Kidney tubule cell (primary cell): ENCODE measurements around the gene HYAL1.

Experiments used
- DNase-seq: peaks from one replicate; pipeline ENCODE4 v3.0.0-alpha.2; 2018; ENCODE audit warnings: low spot score

HYAL1 gene

DNA sequence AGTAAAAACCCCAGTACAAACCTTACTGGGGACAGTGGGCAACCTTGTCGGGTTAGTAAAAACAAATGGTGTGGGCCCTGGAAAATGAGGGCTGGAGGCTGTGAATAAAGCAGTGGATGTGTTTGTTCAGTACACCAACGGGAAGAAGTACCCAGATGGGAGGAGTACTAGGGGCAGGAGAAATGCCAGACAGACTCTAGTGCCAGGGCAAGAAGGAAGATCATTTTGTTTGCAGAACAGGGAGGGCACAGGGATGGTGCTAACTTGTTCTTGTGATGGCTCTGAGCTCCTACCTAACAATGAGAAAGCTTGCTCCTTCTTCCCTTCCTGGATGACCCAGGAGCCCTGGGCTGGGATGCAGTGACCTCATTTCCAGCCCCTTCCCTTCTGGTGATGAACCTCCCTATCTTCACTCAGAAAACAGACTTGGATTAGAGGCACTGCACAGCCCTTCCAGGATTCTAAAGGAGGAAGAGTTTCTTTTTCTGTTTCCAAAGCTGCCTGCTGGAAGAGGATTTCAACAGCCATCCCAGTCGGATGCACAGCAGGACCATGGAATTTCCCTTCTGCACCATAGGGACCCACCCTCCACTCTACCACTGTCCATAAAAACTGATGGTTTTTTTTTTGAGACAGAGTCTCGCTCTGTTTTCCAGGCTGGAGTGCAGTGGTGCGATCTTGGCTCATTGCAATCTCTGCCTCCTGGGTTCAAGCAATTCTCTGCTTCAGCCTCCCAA is 31.1 kb upstream of the HYAL1 start:
- no peak for DNase-seq

GRCh38 chr3:50333744-50334328 is 30.5 kb upstream of the HYAL1 start:
- DNase-seq: no peak

GRCh38 chr3:50331364-50331907 is 28.1 kb upstream of the HYAL1 start:
- no peak for DNase-seq

DNA sequence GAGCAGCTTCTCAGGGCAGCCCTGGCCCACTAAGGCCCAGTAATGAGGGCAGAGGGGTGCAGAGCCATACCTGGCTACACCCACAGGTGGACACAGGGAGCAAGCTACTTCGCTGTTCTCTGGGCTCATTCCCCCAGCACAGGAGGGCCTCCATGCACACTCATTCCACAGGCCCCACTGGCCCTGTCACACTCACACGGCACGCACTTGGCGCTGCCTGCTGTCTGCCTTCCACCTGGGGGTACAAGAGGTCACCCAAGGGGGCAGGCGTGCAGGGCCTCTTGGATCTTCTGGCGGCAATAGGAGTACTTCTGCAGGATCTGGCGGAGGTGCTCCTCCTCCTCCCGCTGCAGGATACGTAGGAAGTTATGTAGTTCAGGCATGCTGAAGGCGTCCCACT is 27.0 kb upstream of the HYAL1 start:
- no peak for DNase-seq

DNA sequence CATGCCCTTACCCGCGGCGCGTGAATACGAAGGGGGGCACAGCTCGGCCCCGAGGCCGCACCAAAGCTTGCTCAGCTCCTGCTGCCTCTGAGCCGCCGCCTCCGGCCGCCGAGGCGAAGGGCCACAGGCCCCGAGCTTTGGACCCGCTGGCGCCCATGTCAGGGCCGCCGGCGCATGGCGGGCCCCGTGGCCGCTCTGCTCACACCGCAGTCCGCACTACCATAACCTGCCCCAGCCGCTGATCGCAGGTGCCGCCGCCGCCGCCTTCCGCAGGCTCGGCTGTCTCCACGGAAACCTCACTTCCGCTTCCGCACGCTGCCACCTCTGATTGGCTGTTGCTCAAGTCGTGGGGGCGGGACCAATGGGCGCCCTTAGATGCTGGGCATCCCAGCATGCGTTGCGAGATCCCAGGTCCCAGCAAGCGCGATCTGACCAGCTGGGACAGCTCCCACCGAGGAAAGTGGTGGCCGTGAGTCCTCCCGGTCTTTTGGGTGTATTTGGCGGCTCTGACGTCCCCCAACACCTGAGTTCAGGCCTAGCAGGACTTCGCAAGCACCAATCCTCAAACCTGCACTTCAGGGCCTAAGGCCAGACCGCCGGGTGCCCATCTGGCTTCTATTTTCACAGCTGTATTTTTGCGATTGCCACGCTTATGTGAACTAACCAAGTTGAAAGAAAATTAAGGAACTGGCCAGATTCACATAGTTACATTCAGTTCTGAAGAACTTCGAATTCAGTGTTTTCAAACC is 24.7 kb upstream of the HYAL1 start, which contains the start of gene TUSC2:
Gene TUSC2, minus strand, starts transcription at position 281 of the 749 bp plus-strand sequence. Its CDS starts 124 bp downstream, at position 157.
- DNase-seq: peak; percentile 97

GRCh38 chr3:50327129-50327528 is 23.8 kb upstream of the HYAL1 start:
- DNase-seq: no peak

- no peak for DNase-seq
Measured at GRCh38 chr3:50326182-50326541, 22.8 kb upstream of the HYAL1 start.

- no peak for DNase-seq
Measured at GRCh38 chr3:50325497-50326181, 22.3 kb upstream of the HYAL1 start.

- DNase-seq: no peak
Measured at GRCh38 chr3:50325113-50325480, 21.7 kb upstream of the HYAL1 start.

DNA sequence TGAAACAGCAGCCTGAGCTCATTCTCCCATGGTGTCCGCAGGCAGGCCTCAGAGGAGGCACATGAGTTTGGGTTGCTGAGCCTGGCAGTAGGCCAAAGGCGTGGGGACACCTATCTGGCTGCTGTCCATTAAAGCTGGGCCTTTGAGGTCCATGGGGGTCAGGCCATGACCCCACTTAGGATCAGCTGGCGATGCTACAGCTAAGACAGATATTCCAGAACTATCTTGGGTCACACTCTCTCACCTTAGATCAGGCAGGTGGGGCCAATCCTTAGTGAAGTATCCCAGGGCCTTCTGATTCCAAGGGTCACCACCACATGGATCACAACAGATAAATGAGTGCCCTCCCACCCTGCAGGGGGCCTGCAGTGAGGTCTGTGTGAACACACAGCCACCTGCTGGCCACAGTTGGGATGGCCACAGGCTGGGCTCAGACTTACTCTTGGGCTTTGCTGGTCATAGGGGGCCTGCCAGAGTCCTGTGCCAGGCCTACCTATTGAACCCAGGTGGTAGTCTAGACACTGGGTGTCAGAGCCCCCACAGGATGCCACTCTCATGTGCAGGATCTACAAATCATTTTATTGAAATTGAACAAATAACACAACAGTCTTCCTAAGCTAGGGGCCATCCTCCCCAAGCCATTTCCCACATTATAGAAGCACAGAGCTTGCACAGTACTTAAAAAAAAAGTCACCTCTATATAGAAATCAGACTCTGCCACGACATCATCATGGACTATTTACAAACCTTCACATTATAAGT is 21.2 kb upstream of the HYAL1 start:
- DNase-seq: peak; percentile 69

DNA sequence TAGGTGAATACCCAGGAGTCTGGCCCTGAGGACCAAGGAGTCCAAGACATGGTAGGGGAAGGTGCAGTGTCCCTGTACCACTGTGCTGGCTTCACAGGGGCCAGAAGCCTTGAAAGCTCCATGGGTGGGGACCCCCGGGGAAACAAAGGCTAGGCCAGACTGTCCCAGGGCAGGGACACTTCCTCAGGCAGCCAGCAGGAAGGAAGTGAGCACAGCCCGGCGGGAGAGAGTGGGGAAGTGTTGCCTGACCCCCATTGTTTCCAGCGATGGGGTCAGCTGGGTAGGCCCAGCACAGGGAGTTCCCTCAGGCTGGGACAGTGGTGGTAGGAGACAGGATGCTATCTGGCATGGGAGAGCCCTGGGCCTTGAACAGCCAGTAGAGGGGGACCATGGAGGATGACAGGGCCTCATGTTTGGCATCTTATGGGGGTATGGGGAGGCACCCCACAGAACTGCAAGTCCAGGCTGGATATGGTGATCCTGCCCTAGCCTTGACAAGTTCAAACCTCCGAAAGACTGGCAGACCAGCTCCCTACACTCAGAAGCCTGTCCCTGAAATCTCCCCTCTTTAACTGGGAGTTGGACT is 20.3 kb upstream of the HYAL1 start:
- DNase-seq: no peak

DNA sequence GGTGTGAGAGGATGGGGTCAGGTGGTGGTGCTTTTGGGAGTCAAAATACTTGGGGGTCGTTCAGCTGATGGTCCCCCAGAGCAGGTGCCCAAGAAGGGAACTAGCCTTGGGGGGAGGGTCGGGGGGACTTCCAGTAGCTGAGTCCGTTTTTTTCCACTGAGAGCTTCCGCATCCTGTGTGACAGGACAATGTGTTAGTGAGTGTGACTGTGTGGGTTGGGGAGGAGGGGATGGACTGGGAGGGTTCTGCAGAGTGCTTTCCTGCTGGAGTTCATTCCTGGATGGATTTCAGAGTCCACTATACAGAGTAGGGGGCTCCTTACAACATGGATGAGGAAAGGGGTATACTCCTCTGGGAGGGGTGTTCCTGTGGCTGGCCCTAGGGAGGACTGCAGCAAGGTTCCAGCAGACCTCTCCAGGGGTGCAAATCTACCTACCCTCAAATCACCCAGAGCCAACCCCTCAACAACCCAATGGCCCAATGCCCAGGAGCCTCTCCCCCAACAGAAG is 19.8 kb upstream of the HYAL1 start:
- DNase-seq: no peak

DNA sequence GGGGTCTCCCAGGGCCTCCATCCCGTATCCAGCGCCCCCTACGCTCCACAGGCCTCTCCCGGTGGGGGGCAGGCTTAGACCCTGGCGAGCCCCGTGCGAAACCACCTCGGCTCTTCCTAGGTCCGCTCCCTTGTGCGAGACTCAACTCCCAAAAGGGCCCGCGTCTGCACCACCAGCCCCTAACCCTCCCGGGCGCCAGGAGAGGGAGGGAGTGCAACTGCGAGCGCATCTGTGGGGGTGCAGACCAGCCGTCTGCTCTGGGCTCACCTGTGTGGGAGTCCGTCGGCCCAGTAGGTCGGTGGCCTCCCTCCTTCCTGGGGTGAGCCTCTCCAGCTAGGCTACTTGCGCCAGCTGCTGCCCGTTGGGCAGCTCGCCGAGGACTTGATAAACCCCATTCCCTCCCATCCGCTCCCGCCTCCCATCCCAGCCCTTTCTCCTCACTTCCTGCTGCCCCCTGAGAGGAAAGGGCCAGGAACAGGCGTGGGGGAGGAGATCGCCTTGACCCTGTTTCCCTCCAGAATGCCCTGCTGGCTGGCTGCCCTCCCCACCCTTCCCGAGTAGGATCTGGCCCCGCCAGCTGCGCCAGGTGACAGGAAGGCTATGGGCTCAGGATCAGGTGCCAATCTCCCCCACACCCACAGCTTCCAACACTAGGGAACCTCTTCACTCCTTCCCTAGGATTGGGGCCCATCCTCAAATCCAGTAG is 19.2 kb upstream of the HYAL1 start, which contains the start of gene HYAL2:
Gene HYAL2, minus strand, starts transcription at position 360 of the 706 bp plus-strand sequence. CDS start 2,256 bp downstream, outside the sequence.
- no peak for DNase-seq

DNA sequence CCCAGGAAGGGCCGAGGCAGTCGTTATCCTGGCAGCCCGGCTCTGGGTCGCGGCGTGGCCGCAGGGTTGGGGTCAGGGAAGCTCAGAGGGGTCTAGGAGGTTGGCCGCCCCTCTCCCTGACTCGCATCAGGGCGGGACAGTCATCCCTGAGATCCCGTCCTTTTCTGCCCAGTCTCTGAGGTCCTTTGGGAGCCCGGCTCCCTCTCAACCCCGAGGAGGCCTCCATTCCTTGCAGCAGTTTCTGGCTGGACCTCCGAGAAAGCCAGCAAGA is 18.7 kb upstream of the HYAL1 start:
- DNase-seq: no peak

DNA sequence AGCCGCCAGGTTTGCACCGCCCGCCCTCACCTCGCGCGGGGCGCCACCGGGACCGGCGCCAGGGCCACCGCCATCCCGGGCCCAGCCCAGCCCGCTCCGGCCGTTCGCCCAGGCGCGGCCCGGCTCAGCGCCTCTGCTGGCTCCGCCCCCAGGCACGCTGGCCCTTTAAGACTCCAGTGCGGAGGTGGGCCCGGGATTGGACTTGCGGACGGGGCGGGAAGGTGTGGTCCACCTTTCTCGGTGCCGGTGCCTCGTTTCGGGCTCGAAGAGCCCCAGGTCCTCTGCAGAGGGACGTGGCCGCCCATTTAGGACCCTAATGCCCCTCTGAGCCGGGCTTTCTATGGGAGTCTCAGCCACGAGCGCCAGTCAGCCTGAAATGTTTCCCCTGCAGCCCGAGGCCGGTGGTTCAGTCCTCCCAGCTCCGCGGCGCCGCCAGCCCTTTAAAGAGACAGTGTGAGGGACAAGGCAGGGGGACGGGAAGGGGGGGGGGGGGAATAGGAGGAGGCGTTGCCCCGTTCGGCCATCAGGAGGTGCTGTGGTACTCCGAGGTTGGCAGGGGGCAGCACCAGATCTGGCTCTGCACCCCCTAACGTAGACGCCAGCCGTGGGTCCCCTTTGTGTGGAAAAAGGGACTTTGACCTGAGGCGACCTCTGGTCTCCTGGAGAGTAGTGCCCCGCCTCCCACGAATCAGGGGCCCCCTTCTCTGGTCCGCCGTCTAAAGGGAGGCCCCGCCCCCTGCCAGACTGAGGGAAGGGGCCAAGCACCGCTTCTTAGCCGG is 18.2 kb upstream of the HYAL1 start:
- peak; percentile 90 for DNase-seq

DNA sequence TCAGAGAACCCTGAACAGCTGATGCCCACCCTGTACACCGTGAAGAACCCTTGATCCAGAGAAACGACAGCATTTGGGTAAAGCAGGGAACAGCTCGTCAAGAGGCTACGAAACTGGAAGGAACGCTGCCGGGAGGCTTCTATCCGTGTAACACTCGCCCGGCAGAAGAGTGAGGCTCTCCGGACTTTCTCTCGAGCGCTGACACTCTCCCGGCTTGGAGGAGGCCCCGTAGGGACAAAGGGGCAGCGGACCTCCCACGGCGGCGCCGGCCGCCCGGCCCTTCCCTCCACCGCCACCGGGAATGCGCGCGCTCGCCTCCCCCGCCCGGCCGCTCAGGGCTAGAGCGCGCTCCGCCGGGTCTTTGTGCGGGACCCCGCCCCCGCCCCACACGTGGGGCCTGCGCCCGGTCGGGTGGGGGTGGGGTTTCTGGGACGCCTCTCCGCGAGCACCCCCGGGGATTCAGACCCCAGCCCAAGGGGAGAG is 17.5 kb upstream of the HYAL1 start:
- peak; percentile 75 for DNase-seq

DNA sequence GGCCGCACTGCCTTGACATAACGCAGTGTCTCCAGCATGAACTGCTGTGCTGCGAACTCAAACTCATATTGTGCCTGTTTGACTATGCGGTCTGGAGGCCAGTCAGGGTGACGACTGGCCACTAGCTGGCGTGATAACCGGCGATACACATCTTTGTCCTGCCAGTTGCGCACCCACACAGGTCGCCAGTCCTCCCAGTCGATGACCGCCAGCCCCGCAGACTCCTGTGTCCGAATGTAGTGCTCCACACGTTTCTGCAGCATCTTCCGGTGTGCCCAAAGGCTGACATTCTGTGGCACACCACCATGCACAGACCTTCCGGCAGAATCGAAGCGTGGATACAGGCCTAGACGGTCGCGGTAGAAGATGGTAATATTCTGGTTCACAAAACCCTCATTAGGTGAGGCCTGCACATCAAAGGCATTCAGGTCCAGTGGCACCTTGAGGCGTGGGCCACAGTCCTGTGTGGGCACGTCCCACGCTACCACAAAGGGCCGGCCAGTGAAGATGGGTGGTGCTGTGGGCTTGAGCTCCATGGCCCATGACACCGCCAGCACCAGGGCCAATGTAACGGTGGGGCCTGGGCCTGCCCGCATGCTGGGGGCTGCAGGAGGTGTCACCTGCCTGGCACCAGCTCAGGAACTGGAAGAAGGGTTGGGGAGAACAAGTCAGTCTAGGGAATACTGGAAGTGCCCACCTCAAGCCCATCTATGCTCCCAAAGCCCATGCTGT is 16.7 kb upstream of the HYAL1 start:
- DNase-seq: no peak

GRCh38 chr3:50319181-50319893 is 16.0 kb upstream of the HYAL1 start:
- DNase-seq: no peak
